PFSK-1 (cell line): Measurements from ENCODE around the gene ST3GAL6.

Source experiments
- POLR2AphosphoS5 ChIP-seq: IDR thresholded peaks from 2 replicates; pipeline ENCODE4 v1.6.1; 2012; ENCODE audit warnings: low read depth, mild to moderate bottlenecking, control low read depth, low read length, moderate library complexity
- REST ChIP-seq, 2 experiments: IDR thresholded peaks; 2 replicates each; pipeline versions ENCODE4 v1.6.1 to v1.8.0; 2011 to 2012; ENCODE audit warnings: low read depth in 2 of 2, low read length in 2 of 2, control low read depth in 1 of 2, inconsistent platforms in 1 of 2, mild to moderate bottlenecking in 1 of 2, moderate library complexity in 1 of 2; ENCODE audit not compliant: insufficient read depth in 1 of 2
- TAF1 ChIP-seq: IDR thresholded peaks from 2 replicates; pipeline ENCODE4 v1.6.1; 2012; ENCODE audit warnings: low read length, control low read depth, borderline replicate concordance; ENCODE audit not compliant: insufficient read depth

- TF ChIP-seq POLR2AphosphoS5 = no peak
- TF ChIP-seq TAF1 = no peak
- no peak for TF ChIP-seq REST (IDR thresholded peaks at IDR 0.05; ENCODE audit: insufficient read depth in 1 of 2, low read depth in 2 of 2, low read length in 2 of 2)
Measured at GRCh38 chr3:98778383-98778782, 15.2 kb downstream of the ST3GAL6 start.
